Caco-2 (cell line): ENCODE data around the gene DIAPH3. TPM values are rescaled to one million over a fixed set of nuclear protein-coding genes. Genes with fewer than 3 reads are reported as not detected.

Source experiments
- BruUV-seq: library from RNA; stranded (reverse); fragments of 400-500 nt; replicated peaks from 2 replicates; lab custom pipeline; 2021; lab: Mats Ljungman, UMichigan
- CTCF ChIA-PET: fragments of 300-600 bp; sonication (Branson Sonifier 250); formaldehyde crosslinking; loops from one replicate; lab custom pipeline; 2022; ENCODE audit warnings: antibody characterized with exemption; lab: Charles Lee
- POLR2A ChIA-PET: fragments of 300-600 bp; sonication (Branson Sonifier 250); formaldehyde crosslinking; loops from one replicate; lab custom pipeline; 2022; ENCODE audit warnings: antibody characterized with exemption; lab: Charles Lee
- DNase-seq, 2 experiments: peaks; one replicate each; pipeline versions ENCODE4 v3.0.0 to v3.0.0-alpha.2; 2020 to 2022
- H3K27me3 ChIP-seq: replicated peaks from 2 replicates; pipeline ENCODE4 v1.6.0; 2011; ENCODE audit warnings: low read length; ENCODE audit not compliant: control insufficient read depth, insufficient read depth
- H3K36me3 ChIP-seq: 2 replicates; pipeline ENCODE4 v1.5.1; 2011; ENCODE audit warnings: low read length; ENCODE audit not compliant: control insufficient read depth, insufficient read depth
- H3K4me1 ChIP-seq: fragments of 250-450 bp; sonication (Bioruptor Pico); 2 replicates; pipeline ENCODE4 v1.5.1; 2020; ENCODE audit warnings: mild to moderate bottlenecking
- H3K4me3 ChIP-seq: 2 replicates; pipeline ENCODE4 v1.5.1; 2011; ENCODE audit warnings: low read depth, mild to moderate bottlenecking, control low read depth, low read length
- H3K9me3 ChIP-seq: fragments of 250-450 bp; sonication (Bioruptor Pico); 2 replicates; pipeline ENCODE4 v1.5.1; 2020; ENCODE audit warnings: mild to moderate bottlenecking, moderate library complexity
- H3K27ac Mint-ChIP-seq: one replicate; pipeline ENCODE4 v1.8.0; 2022; ENCODE audit warnings: mixed read lengths; ENCODE audit not compliant: unreplicated experiment
- H3K27me3 Mint-ChIP-seq: one replicate; pipeline ENCODE4 v1.8.0; 2022; ENCODE audit warnings: mixed read lengths; ENCODE audit not compliant: insufficient read depth, unreplicated experiment
- H3K36me3 Mint-ChIP-seq: one replicate; pipeline ENCODE4 v1.8.0; 2022; ENCODE audit warnings: mild to moderate bottlenecking, mixed read lengths; ENCODE audit not compliant: insufficient read depth, unreplicated experiment
- H3K4me1 Mint-ChIP-seq: one replicate; pipeline ENCODE4 v1.8.0; 2022; ENCODE audit warnings: low read depth, mixed read lengths; ENCODE audit not compliant: unreplicated experiment
- H3K4me3 Mint-ChIP-seq: one replicate; pipeline ENCODE4 v1.8.0; 2022; ENCODE audit warnings: mild to moderate bottlenecking, moderate library complexity, mixed read lengths; ENCODE audit not compliant: unreplicated experiment
- H3K9me3 Mint-ChIP-seq: one replicate; pipeline ENCODE4 v1.8.0; 2022; ENCODE audit warnings: mixed read lengths; ENCODE audit not compliant: unreplicated experiment
- intact Hi-C: fragments of 100-400 bp; cut with micrococcal nuclease; formaldehyde crosslinking; loops from one replicate; pipeline ENCODE4 v1.10.0; 2022; ENCODE audit not compliant: unreplicated experiment
- total RNA-seq: library from RNA; stranded (reverse); gene quantifications from 2 replicates; pipeline ENCODE4 v1.2.3, GENCODE V29; 2022
- TF ChIP-seq, protein P1 (sequence below), 2 experiments: fragments of 200-600 bp in 1 of 2; IDR thresholded peaks; 1 replicate in 1 of 2; 2 replicates in 1 of 2; pipeline versions ENCODE4 v1.5.1 to v1.8.0; 2011 to 2022; ENCODE audit warnings: antibody characterized with exemption in 1 of 2, control low read depth in 1 of 2, inconsistent platforms in 1 of 2, low read depth in 1 of 2, low read length in 1 of 2, mild to moderate bottlenecking in 1 of 2, moderate library complexity in 1 of 2; ENCODE audit not compliant: insufficient read depth in 1 of 2, severe bottlenecking in 1 of 2, unreplicated experiment in 1 of 2

DIAPH3 gene
- total RNA-seq, 1 experiment from 2014 or later, result 60.6 TPM

DNA sequence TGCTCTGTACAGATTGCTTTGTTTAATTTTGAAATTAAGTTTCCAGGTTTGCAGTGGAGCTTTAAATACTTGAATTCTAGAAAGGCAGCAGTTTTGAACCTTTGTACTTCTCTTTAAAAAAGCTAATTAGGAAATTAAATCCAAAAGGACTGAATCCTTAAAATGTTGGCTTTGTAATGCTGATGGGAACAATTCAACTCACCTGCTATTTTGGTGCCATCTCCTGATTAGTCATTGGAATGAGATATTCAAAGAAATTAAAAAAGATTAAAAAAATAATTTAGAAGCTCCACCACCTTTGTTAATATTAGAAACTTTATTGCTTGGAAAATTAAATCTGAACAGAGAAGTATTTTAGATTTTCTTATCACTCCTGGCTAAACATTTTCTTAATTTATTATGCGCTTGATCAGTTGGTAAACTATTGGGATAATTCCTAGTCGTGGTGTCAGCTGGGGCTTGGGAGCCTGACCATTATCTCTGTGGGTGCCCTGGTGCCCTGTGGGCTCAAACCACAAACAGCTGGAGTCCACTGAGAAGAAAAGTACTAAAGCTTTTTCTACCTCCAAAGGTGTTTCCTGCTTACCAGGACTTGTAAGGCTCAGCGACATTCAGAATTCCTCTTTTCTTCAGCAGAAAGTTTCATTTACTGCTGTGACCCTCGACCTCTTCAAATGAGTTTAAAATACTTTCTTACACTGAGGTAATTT lies 540.4 kb downstream of the DIAPH3 start:
- ChIA-PET POLR2A (no interaction called here), CTCF (no interaction called here)
- no peak overlapping the region for H3K27ac Mint-ChIP-seq
- no peak for DNase-seq
- no peaks in the 10 kb centered on the region for H3K4me1 Mint-ChIP-seq
- Histone ChIP-seq H3K27me3 (no peaks in the 10 kb centered on the region), H3K9me3 (peaks cover 9% of the 10 kb centered on the region; the same call in 1 of the 2 replicates), H3K4me3 (no peak overlapping the region), H3K4me1 (no peaks in the 10 kb centered on the region), H3K36me3 (no peaks in the 10 kb centered on the region)
- H3K4me3 Mint-ChIP-seq, result no peak overlapping the region
- TF ChIP-seq, protein P1, sequence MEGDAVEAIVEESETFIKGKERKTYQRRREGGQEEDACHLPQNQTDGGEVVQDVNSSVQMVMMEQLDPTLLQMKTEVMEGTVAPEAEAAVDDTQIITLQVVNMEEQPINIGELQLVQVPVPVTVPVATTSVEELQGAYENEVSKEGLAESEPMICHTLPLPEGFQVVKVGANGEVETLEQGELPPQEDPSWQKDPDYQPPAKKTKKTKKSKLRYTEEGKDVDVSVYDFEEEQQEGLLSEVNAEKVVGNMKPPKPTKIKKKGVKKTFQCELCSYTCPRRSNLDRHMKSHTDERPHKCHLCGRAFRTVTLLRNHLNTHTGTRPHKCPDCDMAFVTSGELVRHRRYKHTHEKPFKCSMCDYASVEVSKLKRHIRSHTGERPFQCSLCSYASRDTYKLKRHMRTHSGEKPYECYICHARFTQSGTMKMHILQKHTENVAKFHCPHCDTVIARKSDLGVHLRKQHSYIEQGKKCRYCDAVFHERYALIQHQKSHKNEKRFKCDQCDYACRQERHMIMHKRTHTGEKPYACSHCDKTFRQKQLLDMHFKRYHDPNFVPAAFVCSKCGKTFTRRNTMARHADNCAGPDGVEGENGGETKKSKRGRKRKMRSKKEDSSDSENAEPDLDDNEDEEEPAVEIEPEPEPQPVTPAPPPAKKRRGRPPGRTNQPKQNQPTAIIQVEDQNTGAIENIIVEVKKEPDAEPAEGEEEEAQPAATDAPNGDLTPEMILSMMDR (IDR thresholded peaks at IDR 0.05; ENCODE audit: insufficient read depth in 1 of 2, low read depth in 1 of 2, low read length in 1 of 2, severe bottlenecking in 1 of 2, unreplicated experiment in 1 of 2), result no peak
- H3K9me3 Mint-ChIP-seq, result peaks cover 18% of the 10 kb centered on the region
- intact Hi-C loops, result no loop called here
- H3K36me3 Mint-ChIP-seq, result no peaks in the 10 kb centered on the region
- no peaks in the 10 kb centered on the region for H3K27me3 Mint-ChIP-seq
- no TSS peak for BruUV-seq

- POLR2A ChIA-PET, result no interaction called here
- no peaks in the 10 kb centered on the region for H3K36me3 Mint-ChIP-seq
- DNase-seq, result no peak
- BruUV-seq, result no TSS peak
- Histone ChIP-seq H3K36me3 (no peaks in the 10 kb centered on the region), H3K4me3 (no peak overlapping the region), H3K4me1 (no peaks in the 10 kb centered on the region), H3K27me3 (no peaks in the 10 kb centered on the region), H3K9me3 (peaks cover 13% of the 10 kb centered on the region; the same call in 1 of the 2 replicates)
- TF ChIP-seq, protein P1 (IDR thresholded peaks at IDR 0.05; ENCODE audit: insufficient read depth in 1 of 2, low read depth in 1 of 2, low read length in 1 of 2, severe bottlenecking in 1 of 2, unreplicated experiment in 1 of 2), result no peak
- CTCF ChIA-PET, result no interaction called here
- H3K27ac Mint-ChIP-seq, result no peak overlapping the region
- H3K4me1 Mint-ChIP-seq, result no peaks in the 10 kb centered on the region
- peaks cover 20% of the 10 kb centered on the region for H3K9me3 Mint-ChIP-seq
- H3K27me3 Mint-ChIP-seq, result no peaks in the 10 kb centered on the region
- intact Hi-C loops, result no loop called here
- no peak overlapping the region for H3K4me3 Mint-ChIP-seq
Measured at GRCh38 chr13:59621773-59622172, 542.0 kb downstream of the DIAPH3 start.

Other genes with a start within 250 kb of the DIAPH3 start
- 16.3 and 17.2 TPM in 2 replicates for gene TDRD3, start 233.3 kb upstream of the DIAPH3 start, total RNA-seq